ENCODE data around the gene MBD5.

GRCh38 chr2:148237911-148238310, 217.0 kb downstream of the MBD5 start:
- TF ChIP-seq GATA2 (IDR thresholded peaks at IDR 0.05; ENCODE audit: low read depth, low read length) (no peak), GATA3 (IDR thresholded peaks at IDR 0.05; ENCODE audit: low read depth, low read length) (no peak)

Measured in SH-SY5Y (cell line).